NB4 (cell line): ENCODE measurements around the gene IDS.

Experiments used
- MYC ChIP-seq: IDR thresholded peaks from 2 replicates; pipeline ENCODE4 v1.6.1; 2011; ENCODE audit warnings: low read depth, low read length
- POLR2A ChIP-seq: IDR thresholded peaks from 2 replicates; pipeline ENCODE4 v1.6.1; 2011; ENCODE audit warnings: mild to moderate bottlenecking; ENCODE audit not compliant: insufficient read length; ENCODE audit errors: extremely low read depth
- TF ChIP-seq, protein P1 (sequence below): IDR thresholded peaks from 2 replicates; pipeline ENCODE4 v1.6.1; 2011; ENCODE audit warnings: low read depth, low read length

DNA sequence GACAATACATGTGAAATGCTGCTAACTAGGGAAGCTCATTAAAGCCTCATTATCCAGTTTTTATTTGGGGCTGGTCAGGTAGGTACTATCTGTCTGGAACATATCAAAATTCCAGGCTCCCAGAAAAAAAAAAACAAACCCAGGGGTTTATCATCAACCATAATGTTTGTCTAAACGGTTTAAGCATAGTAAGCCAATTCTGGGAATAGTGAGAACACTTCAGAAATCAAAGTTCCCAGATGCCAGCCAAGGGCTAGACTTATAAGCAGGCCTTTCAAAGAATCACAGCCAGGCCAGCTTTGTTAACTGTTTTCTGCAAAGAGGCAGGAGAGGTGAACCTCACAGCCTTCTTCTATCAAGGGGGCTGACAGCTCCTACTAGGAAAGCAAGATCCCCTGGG lies 8.1 kb downstream of the IDS start:
- TF ChIP-seq, protein P1, sequence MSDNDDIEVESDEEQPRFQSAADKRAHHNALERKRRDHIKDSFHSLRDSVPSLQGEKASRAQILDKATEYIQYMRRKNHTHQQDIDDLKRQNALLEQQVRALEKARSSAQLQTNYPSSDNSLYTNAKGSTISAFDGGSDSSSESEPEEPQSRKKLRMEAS: no peak
- TF ChIP-seq MYC (no peak), POLR2A (no peak)
